Neutrophil (primary cell): Measurements from ENCODE around the gene TRIM44.

ENCODE experiments used
- H3K27ac ChIP-seq: fragments of 200-600 bp; sonication (generic); 2 replicates; pipeline ENCODE4 v1.5.1; 2016; ENCODE audit warnings: mild to moderate bottlenecking, moderate library complexity
- H3K27me3 ChIP-seq: fragments of 200-600 bp; sonication (generic); 2 replicates; pipeline ENCODE4 v1.6.0; 2016; ENCODE audit warnings: mild to moderate bottlenecking
- H3K36me3 ChIP-seq: fragments of 200-600 bp; sonication (generic); 2 replicates; pipeline ENCODE4 v1.5.1; 2017
- H3K4me1 ChIP-seq, 2 experiments: fragments of 200-600 bp in 1 of 2; sonication (generic) in 1 of 2; 1 replicate in 1 of 2; 2 replicates in 1 of 2; pipeline versions ENCODE4 v1.5.1 to v1.6.1; 2013 to 2016; ENCODE audit warnings: low read depth in 1 of 2, low read length in 1 of 2, mild to moderate bottlenecking in 1 of 2, moderate library complexity in 1 of 2; ENCODE audit not compliant: control insufficient read depth in 1 of 2, insufficient read depth in 1 of 2
- H3K4me3 ChIP-seq, 2 experiments: fragments of 200-600 bp in 1 of 2; sonication (generic) in 1 of 2; 1 replicate in 1 of 2; 2 replicates in 1 of 2; pipeline ENCODE4 v1.5.1; 2013 to 2016; ENCODE audit warnings: low read depth in 1 of 2, low read length in 1 of 2, mild to moderate bottlenecking in 1 of 2, moderate library complexity in 1 of 2
- H3K9me3 ChIP-seq: fragments of 200-600 bp; sonication (generic); 2 replicates; pipeline ENCODE4 v1.5.1; 2016
- TF ChIP-seq, protein P1 (sequence below): fragments of 200-600 bp; sonication (generic); IDR thresholded peaks from 2 replicates; pipeline ENCODE4 v1.5.1; 2016; ENCODE audit warnings: antibody characterized with exemption

TRIM44 gene

DNA sequence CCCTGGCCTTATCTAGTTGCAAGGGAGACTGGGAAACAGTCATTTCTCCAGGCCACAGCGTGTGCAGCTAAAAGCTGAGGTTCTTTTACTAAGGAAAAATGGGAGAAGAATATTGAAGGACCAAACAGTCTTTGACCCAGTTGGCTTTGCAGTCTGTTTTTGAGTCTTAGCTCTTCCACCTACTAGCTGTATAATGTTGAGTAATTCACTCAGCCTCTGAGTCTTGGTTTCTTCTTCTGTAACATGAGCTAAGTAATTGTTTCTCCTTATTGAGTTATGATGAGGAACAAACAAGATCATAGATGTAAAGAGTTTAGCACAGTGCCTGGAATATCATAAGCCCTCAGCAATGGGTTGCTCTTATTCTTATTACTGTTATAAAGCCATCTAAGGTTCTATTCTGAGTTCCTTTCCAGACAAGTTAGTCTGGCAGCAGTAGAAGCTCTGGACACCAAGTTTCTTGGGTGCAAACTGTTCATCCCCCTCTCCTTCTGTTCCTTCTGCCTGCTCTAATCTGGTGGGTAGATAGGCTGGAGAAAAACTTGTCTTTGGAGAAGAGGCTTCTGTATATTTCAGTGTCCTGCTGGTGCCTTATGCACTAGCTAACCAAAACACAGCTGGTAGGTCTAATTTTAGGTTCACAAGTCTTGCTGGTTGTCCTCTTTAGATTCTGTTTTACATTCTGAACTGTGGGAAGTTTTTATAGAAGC lies 13.5 kb downstream of the TRIM44 start:
- Histone ChIP-seq H3K36me3 (no peaks in the 10 kb centered on the region), H3K4me3 (no peak overlapping the region), H3K27me3 (no peaks in the 10 kb centered on the region), H3K27ac (no peak overlapping the region), H3K4me1 (no peaks in the 10 kb centered on the region), H3K9me3 (no peaks in the 10 kb centered on the region)
- TF ChIP-seq, protein P1, sequence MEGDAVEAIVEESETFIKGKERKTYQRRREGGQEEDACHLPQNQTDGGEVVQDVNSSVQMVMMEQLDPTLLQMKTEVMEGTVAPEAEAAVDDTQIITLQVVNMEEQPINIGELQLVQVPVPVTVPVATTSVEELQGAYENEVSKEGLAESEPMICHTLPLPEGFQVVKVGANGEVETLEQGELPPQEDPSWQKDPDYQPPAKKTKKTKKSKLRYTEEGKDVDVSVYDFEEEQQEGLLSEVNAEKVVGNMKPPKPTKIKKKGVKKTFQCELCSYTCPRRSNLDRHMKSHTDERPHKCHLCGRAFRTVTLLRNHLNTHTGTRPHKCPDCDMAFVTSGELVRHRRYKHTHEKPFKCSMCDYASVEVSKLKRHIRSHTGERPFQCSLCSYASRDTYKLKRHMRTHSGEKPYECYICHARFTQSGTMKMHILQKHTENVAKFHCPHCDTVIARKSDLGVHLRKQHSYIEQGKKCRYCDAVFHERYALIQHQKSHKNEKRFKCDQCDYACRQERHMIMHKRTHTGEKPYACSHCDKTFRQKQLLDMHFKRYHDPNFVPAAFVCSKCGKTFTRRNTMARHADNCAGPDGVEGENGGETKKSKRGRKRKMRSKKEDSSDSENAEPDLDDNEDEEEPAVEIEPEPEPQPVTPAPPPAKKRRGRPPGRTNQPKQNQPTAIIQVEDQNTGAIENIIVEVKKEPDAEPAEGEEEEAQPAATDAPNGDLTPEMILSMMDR = no peak

DNA sequence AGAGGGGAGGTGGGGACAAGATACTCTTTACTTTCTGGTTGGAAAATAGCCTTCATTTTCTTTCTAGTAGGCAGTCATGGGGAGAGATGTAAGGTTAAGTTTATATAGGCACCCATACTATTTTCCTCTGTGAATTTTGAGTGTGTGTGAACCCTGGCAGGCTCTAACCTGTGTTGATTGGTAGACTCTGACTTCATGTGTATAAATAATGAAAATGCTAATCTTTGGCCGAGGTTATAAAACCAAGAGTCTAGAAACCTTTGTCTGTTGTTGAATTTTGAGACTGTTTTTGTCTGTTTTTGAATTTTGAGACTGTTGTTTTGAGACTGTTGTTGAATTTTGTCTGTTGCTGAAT lies 14.0 kb downstream of the TRIM44 start:
- no peak overlapping the region for H3K4me3 ChIP-seq
- no peaks in the 10 kb centered on the region for H3K27me3 ChIP-seq
- no peak overlapping the region for H3K27ac ChIP-seq
- TF ChIP-seq, protein P1 = no peak
- H3K4me1 ChIP-seq = no peaks in the 10 kb centered on the region
- H3K9me3 ChIP-seq = no peaks in the 10 kb centered on the region
- H3K36me3 ChIP-seq = no peaks in the 10 kb centered on the region

DNA sequence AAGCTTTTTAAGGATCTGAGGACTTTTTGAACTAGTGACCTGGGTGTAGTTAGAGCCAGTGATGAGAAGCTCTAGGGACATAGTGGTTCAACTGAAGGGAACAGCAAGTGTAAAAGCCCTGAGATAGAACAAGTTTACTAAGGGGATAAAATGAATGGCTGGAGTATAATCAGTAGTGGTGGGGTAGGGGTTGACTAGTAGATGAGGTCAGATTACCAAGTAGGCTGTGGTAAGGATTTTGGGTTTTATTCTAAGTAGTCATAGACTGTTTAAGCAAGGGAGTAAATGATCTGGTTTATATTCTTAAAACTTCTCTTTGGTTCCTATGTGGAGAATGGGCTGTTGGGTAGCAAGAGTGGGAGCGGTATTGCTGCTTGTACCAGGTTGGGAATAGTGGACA lies 15.3 kb downstream of the TRIM44 start:
- Histone ChIP-seq H3K4me1 (no peaks in the 10 kb centered on the region), H3K36me3 (no peaks in the 10 kb centered on the region), H3K9me3 (no peaks in the 10 kb centered on the region), H3K4me3 (no peak overlapping the region), H3K27ac (no peak overlapping the region), H3K27me3 (no peaks in the 10 kb centered on the region)
- TF ChIP-seq, protein P1 = no peak

DNA sequence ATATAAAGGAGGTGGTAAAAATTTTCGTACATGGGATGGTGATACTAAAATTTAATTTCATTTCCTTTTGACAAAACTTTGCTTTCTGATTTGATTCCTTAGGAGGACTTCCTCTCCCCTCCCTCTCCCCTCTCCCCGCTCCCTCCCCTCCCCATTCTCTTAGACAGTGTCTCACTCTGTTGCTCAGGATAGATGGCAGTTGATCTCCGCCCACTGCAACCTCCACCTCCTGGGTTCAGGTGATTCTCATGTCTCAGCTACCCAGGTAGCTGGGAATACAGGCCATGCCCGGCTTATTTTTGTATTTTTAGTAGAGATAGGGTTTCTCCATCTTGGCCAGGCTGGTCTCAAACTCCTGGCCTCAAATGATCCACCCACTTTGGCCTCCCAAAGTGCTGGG lies 15.9 kb downstream of the TRIM44 start:
- no peaks in the 10 kb centered on the region for H3K27me3 ChIP-seq
- TF ChIP-seq, protein P1 = no peak

DNA sequence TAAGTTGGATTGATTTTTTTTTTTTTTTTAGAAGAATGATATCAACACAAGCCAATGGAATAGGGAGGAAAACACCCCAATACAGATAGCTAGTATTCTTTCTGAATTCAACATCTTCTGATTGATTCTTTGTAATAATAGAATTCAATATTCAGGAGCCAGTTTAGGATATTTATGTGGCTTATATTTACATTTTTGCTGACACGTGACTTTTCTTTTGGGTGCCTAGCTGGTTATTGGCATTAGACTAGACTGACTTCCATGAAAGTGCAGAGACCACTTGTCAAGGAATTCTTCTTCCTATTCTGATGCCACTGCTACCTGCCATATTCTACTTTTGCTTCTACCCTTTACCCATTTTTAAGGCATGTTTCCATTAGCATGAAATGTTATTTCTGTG lies 16.4 kb downstream of the TRIM44 start:
- H3K9me3 ChIP-seq = no peaks in the 10 kb centered on the region
- H3K27ac ChIP-seq = no peak overlapping the region
- TF ChIP-seq, protein P1 = no peak
- no peaks in the 10 kb centered on the region for H3K36me3 ChIP-seq
- H3K4me1 ChIP-seq = no peaks in the 10 kb centered on the region
- no peaks in the 10 kb centered on the region for H3K27me3 ChIP-seq
- H3K4me3 ChIP-seq = no peak overlapping the region

More for the DNA sequence above, 15.9 kb downstream of the TRIM44 start:
- Histone ChIP-seq H3K4me3 (no peak overlapping the region), H3K4me1 (no peaks in the 10 kb centered on the region), H3K36me3 (no peaks in the 10 kb centered on the region), H3K9me3 (no peaks in the 10 kb centered on the region), H3K27ac (no peak overlapping the region)
